Left lung (tissue), 10 donors: Measurements from ENCODE around the gene DDI2. TPM values are rescaled to one million over a fixed set of nuclear protein-coding genes. Genes with fewer than 3 reads are reported as not detected.
"Not testable (repeated sequence)": the region's sequence is repeated elsewhere in the genome, so short reads cannot be mapped to it uniquely, and the experiment has no call there.

ENCODE experiments used
- ATAC-seq: fragments of 200-7000 bp; cut with Tn5 transposase; one replicate; pipeline ENCODE4 v1.9.1; 2020; ENCODE audit warnings: moderate library complexity
- DNase-seq, 4 donors: peaks; one replicate each; pipeline ENCODE4 v3.0.0-alpha.2; 2013 to 2020
- H3K27ac ChIP-seq, 2 donors: fragments of 200-600 bp; sonication (generic) in 1 of 2; one replicate each; pipeline versions ENCODE4 v1.5.0 to v1.8.0; 2020 to 2021
- H3K27me3 ChIP-seq, 2 donors: fragments of 200-600 bp; sonication (generic) in 1 of 2; one replicate each; pipeline versions ENCODE4 v1.5.0 to v1.8.0; 2020 to 2021
- H3K36me3 ChIP-seq, 2 donors: fragments of 200-600 bp; sonication (generic) in 1 of 2; one replicate each; pipeline versions ENCODE4 v1.5.0 to v1.8.0; 2020 to 2021
- H3K4me1 ChIP-seq, 2 donors: fragments of 200-600 bp; one replicate each; pipeline ENCODE4 v1.8.0; 2021
- H3K4me3 ChIP-seq, 2 donors: fragments of 200-600 bp; sonication (generic) in 1 of 2; one replicate each; pipeline versions ENCODE4 v1.5.0 to v1.8.0; 2020 to 2021; ENCODE audit warnings: mild to moderate bottlenecking in 1 of 2
- H3K9me3 ChIP-seq, 2 donors: fragments of 200-600 bp; sonication (generic) in 1 of 2; one replicate each; pipeline versions ENCODE4 v1.5.0 to v1.8.0; 2020 to 2021
- intact Hi-C, 2 donors: fragments of 100-400 bp; cut with DNase I; formaldehyde crosslinking; loops; one replicate each; pipeline versions ENCODE4 v1.11.2 to v1.14.2; 2022
- polyA plus RNA-seq, 6 donors: library from polyadenylated mRNA; unstranded; fragments of 120-200 nt; gene quantifications; one replicate each; pipeline ENCODE4 v1.2.1, GENCODE V29; 2013; ENCODE audit not compliant: insufficient read length in 6 of 6
- total RNA-seq, 2 donors: library from RNA; stranded (reverse); fragmentation: NEBNext Ultra II Directional; extraction: Animal tissue kit (Norgen Biotek cat#: 25700); gene quantifications; one replicate each; pipeline ENCODE4 v1.2.1, GENCODE V29; 2021
- TF ChIP-seq, protein P1 (sequence below), 2 donors: fragments of 200-600 bp; sonication (generic) in 1 of 2; IDR thresholded peaks; one replicate each; pipeline versions ENCODE4 v1.5.0 to v1.8.0; 2021; ENCODE audit warnings: antibody characterized with exemption in 2 of 2
- donor health status: DM: no; HTN: yes; CAD: no.
- donor health status: DM: no; HTN: no; CAD: no.

DDI2 gene
- total and polyA plus RNA-seq, 8 donors, result 20.4 to 37.7 (median 22.6) TPM

DNA sequence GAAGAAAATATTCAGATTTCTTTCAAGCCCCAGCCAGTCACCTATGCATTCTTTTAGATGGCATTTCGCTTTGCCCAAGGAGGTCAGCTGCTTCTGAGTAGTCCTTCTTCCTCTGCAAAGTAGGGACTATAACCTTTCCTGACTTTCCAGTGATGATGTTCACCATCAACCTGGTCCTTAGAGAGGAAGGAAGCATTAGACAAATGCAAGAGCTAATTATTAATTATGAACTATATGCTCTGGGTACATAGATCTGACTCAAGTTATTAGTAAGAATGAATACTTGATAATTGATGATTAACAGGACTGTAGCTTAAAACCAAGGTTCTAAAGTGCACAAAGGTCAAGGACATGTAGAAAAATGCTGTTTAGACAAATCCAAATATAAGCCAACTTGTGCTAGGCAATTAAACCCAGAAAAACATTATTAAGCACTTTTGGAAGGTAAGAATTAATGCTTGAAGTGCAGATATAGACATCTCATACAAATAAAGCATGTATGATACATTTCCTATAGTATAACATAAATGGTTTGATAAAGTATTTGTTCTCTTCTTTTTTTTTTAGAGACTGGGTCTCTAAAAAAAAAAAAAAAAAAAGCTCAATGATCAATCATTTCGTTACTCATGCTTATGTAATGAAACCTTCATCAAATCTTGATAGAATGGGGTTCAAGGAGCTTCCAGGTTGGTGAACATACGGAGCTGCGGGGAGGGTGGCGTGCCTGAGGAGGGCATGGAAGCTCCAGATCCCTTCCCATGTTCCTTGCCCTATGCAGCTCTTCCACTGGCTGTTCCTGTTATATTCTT, 21.2 kb upstream of the DDI2 start:
- Histone ChIP-seq H3K27ac (no peak overlapping the region), H3K9me3 (no peaks in the 10 kb centered on the region), H3K27me3 (no peaks in the 10 kb centered on the region), H3K36me3 (no peaks in the 10 kb centered on the region), H3K4me1 (no peaks in the 10 kb centered on the region), H3K4me3 (no peak overlapping the region)
- intact Hi-C loops, result no loop called here
- ATAC-seq (no peak), DNase-seq (no peak)
- TF ChIP-seq, protein P1, sequence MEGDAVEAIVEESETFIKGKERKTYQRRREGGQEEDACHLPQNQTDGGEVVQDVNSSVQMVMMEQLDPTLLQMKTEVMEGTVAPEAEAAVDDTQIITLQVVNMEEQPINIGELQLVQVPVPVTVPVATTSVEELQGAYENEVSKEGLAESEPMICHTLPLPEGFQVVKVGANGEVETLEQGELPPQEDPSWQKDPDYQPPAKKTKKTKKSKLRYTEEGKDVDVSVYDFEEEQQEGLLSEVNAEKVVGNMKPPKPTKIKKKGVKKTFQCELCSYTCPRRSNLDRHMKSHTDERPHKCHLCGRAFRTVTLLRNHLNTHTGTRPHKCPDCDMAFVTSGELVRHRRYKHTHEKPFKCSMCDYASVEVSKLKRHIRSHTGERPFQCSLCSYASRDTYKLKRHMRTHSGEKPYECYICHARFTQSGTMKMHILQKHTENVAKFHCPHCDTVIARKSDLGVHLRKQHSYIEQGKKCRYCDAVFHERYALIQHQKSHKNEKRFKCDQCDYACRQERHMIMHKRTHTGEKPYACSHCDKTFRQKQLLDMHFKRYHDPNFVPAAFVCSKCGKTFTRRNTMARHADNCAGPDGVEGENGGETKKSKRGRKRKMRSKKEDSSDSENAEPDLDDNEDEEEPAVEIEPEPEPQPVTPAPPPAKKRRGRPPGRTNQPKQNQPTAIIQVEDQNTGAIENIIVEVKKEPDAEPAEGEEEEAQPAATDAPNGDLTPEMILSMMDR (IDR thresholded peaks at IDR 0.05), result no peak

DNA sequence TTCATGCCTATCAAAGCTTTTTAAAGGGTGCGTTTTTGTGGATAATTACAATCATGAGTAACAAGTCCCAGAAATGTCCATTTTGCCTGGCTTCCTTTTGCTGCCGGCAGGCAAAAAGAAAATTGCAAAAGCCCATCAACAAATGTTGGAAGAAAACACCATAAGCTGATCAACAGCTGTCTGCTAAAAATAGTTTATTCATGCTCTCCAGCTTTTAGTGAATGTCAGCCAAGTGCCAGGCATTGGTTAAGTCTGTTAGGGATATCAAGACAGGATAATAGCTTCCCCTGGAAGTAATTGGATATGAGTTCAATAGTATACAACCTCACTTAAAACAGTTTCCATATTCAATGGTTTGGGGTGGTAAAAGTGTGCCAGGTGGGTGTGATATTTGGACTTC, 18.8 kb upstream of the DDI2 start:
- H3K27ac ChIP-seq, result no peak overlapping the region
- intact Hi-C loops, result no loop called here

GRCh38 chr1:15603050-15603965, 13.9 kb upstream of the DDI2 start:
- peak overlapping the region; percentile 70 to 73 for H3K4me3 ChIP-seq
- no peaks in the 10 kb centered on the region for H3K9me3 ChIP-seq
- H3K36me3 ChIP-seq, result no peaks in the 10 kb centered on the region
- no peaks in the 10 kb centered on the region for H3K27me3 ChIP-seq
- intact Hi-C loops, result no loop called here
- peak; percentile 98 for ATAC-seq
- TF ChIP-seq, protein P1 (IDR thresholded peaks at IDR 0.05), result no peak
- peaks cover 0 to 23% of the 10 kb centered on the region in 2 donors for H3K4me1 ChIP-seq
- DNase-seq, result peak; percentile 95 to 98 (median 98)
- peak overlapping the region; percentile 80 to 90 for H3K27ac ChIP-seq

More for the DNA sequence above, 18.8 kb upstream of the DDI2 start:
- H3K27me3 ChIP-seq, result no peaks in the 10 kb centered on the region
- ATAC-seq (no peak), DNase-seq (no peak)
- H3K4me3 ChIP-seq, result no peak overlapping the region
- H3K36me3 ChIP-seq, result no peaks in the 10 kb centered on the region
- H3K4me1 ChIP-seq, result peaks cover 0 to 18% of the 10 kb centered on the region in 2 donors
- TF ChIP-seq, protein P1 (IDR thresholded peaks at IDR 0.05), result no peak
- H3K9me3 ChIP-seq, result no peaks in the 10 kb centered on the region

GRCh38 chr1:15603966-15604282, 13.3 kb upstream of the DDI2 start:
- H3K27me3 ChIP-seq, H3K36me3 ChIP-seq, ATAC-seq, H3K9me3 ChIP-seq, intact Hi-C loops, DNase-seq: not testable (repeated sequence)
- Histone ChIP-seq H3K4me3 (peak overlapping the region; percentile 70 to 73), H3K27ac (peak overlapping the region; percentile 80 to 90), H3K4me1 (peaks cover 0 to 23% of the 10 kb centered on the region in 2 donors)

DNA sequence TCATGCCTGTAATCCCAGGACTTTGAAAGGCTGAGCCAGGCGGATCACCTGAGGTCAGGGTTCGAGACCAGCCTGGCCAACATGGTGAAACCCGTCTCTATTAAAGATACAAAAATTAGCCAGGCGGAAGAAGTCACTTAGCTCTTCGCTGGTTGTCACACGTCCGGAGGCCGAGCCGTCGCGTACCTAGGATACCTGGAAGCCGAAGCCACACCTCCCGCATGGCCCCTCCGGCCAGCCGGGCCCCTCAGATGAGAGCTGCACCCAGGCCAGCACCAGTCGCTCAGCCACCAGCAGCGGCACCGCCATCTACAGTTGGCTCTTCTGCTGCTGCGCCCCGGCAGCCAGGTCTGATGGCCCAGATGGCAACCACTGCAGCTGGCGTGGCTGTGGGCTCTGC, 12.9 kb upstream of the DDI2 start:
- intact Hi-C loops, DNase-seq: not testable (repeated sequence)

More for the DNA sequence above, 12.9 kb upstream of the DDI2 start:
- Histone ChIP-seq H3K4me1 (peaks cover 0 to 23% of the 10 kb centered on the region in 2 donors), H3K27ac (peak overlapping the region in 1 of 2 donors; percentile 90)
- not testable (repeated sequence) for H3K27me3 ChIP-seq, H3K36me3 ChIP-seq, ATAC-seq, H3K9me3 ChIP-seq, H3K4me3 ChIP-seq
